K562 (cell line): ENCODE measurements around the gene TIFAB. TPM values are rescaled to one million over a fixed set of nuclear protein-coding genes. Genes with fewer than 3 reads are reported as not detected.
A peak's percentile ranks its signal among the peaks of the same experiment; 100 is the strongest.

Source experiments
- ATAC-seq: fragments of 200-7000 bp; cut with Tn5 transposase; 3 replicates; pipeline ENCODE4 v1.9.1; 2020; ENCODE audit warnings: moderate library complexity
- BruUV-seq: library from RNA; stranded (reverse); fragments of 400-500 nt; replicated peaks from 2 replicates; lab custom pipeline; 2021; lab: Mats Ljungman, UMichigan
- CTCF ChIA-PET: fragments of 300-600 bp; formaldehyde crosslinking; extraction: SDS; loops from one replicate; lab custom pipeline; 2021; ENCODE audit warnings: low intra/inter-chr PET ratio; lab: Yijun Ruan, JAX
- POLR2A ChIA-PET: fragments of 300-600, 350-650 bp; sonication (Branson Sonifier 250); formaldehyde crosslinking; extraction: SDS; loops from one replicate; lab custom pipeline; 2021; ENCODE audit warnings: antibody characterized with exemption, inconsistent platforms; lab: Yijun Ruan, JAX
- DNase-seq, 4 experiments: peaks; one replicate each; pipeline versions ENCODE4 v3.0.0 to v3.0.0-alpha.2; 2011 to 2018; ENCODE audit warnings: low spot score in 3 of 4, mixed read lengths in 3 of 4; ENCODE audit errors: extremely low read depth in 1 of 4
- FAIRE-seq: peaks from 2 replicates; lab custom pipeline; 2011; peaks lifted over from hg19 to GRCh38; lab: Jason Lieb, UNC
- H2AFZ ChIP-seq: 2 replicates; pipeline ENCODE4 v1.6.0; 2011; ENCODE audit warnings: low read depth, low read length, control low read depth, inconsistent platforms
- H3K27ac ChIP-seq: fragments of 200-600 bp; 3 replicates; pipeline ENCODE4 v1.8.0; 2011; ENCODE audit warnings: low read depth, mild to moderate bottlenecking, control low read depth, inconsistent platforms, low read length, moderate library complexity, mixed read lengths; ENCODE audit errors: extremely low read depth
- H3K27me3 ChIP-seq, 2 experiments: fragments of 300-600 bp in 1 of 2; 2 replicates in 1 of 2; 3 replicates in 1 of 2; pipeline versions ENCODE4 v1.6.0 to v1.8.0; 2011; ENCODE audit warnings: inconsistent platforms in 2 of 2, low read length in 2 of 2, mild to moderate bottlenecking in 1 of 2, mixed read lengths in 1 of 2, moderate library complexity in 1 of 2; ENCODE audit not compliant: control insufficient read depth in 2 of 2, insufficient read depth in 2 of 2
- H3K36me3 ChIP-seq: fragments of 300-600 bp; 3 replicates; pipeline ENCODE4 v1.8.0; 2011; ENCODE audit warnings: mild to moderate bottlenecking, low read length, inconsistent platforms; ENCODE audit not compliant: control insufficient read depth, insufficient read depth
- H3K4me1 ChIP-seq, 2 experiments: fragments of 200-600 bp in 1 of 2; replicated peaks in 1 of 2; 2 replicates in 1 of 2; 3 replicates in 1 of 2; pipeline versions ENCODE4 v1.5.1 to v1.8.0; 2011; ENCODE audit warnings: inconsistent platforms in 2 of 2, low read length in 2 of 2, mild to moderate bottlenecking in 1 of 2, mixed read lengths in 1 of 2, moderate library complexity in 1 of 2; ENCODE audit not compliant: control insufficient read depth in 2 of 2, insufficient read depth in 2 of 2
- H3K4me2 ChIP-seq: 2 replicates; pipeline ENCODE4 v1.6.1; 2011; ENCODE audit warnings: low read length, control low read depth, inconsistent platforms, mixed read lengths; ENCODE audit not compliant: insufficient read depth
- H3K4me3 ChIP-seq: fragments of 200-600 bp; sonication (generic), shearing (Covaris generic); 2 replicates; pipeline ENCODE4 v1.5.1; 2016; ENCODE audit warnings: control low read depth, inconsistent platforms
- H3K79me2 ChIP-seq: fragments of 200-600 bp; 3 replicates; pipeline ENCODE4 v1.8.0; 2011; ENCODE audit warnings: low read length, inconsistent platforms; ENCODE audit not compliant: control insufficient read depth, insufficient read depth
- H3K9ac ChIP-seq, 2 experiments: 2 replicates each; pipeline versions ENCODE4 v1.6.0 to v1.6.1; 2011; ENCODE audit warnings: low read depth in 2 of 2, low read length in 2 of 2, control low read depth in 1 of 2, inconsistent platforms in 1 of 2, mild to moderate bottlenecking in 1 of 2, mixed read lengths in 1 of 2; ENCODE audit not compliant: insufficient read depth in 1 of 2
- H3K9me1 ChIP-seq: one replicate; pipeline ENCODE4 v1.6.0; 2011; ENCODE audit warnings: inconsistent platforms, mild to moderate bottlenecking, low read length, moderate library complexity; ENCODE audit not compliant: control insufficient read depth, insufficient read depth
- H3K9me3 ChIP-seq: replicated peaks from 2 replicates; pipeline ENCODE4 v1.5.1; 2011; ENCODE audit warnings: low read depth, low read length, inconsistent platforms; ENCODE audit not compliant: control insufficient read depth, insufficient read depth
- H4K20me1 ChIP-seq: replicated peaks from 2 replicates; pipeline ENCODE4 v1.6.1; 2011; ENCODE audit warnings: low read length, inconsistent platforms, mixed read lengths; ENCODE audit not compliant: control insufficient read depth, insufficient read depth
- THRAP3 ChIP-seq: fragments of 450-650 bp; IDR thresholded peaks from 2 replicates; pipeline ENCODE4 v1.6.1; 2016; ENCODE audit warnings: mild to moderate bottlenecking, inconsistent platforms, borderline replicate concordance
- WGBS: fragments of 100-300 bp; shearing (Covaris generic); methylation state at CpG from one replicate; pipeline ENCODE4 v1.1.6; 2016; ENCODE audit warnings: low coverage, mixed read lengths; ENCODE audit not compliant: insufficient coverage; ENCODE audit errors: missing lambda C conversion rate; 5-methylcytosine and 5-hydroxymethylcytosine counted together
- in situ Hi-C: fragments of 300-500 bp; cut with MboI; formaldehyde crosslinking; loops from 4 replicates; pipeline ENCODE4 v1.15.0; 2018; ENCODE audit warnings: inconsistent platforms, mixed read lengths
- intact Hi-C: fragments of 100-400 bp; cut with micrococcal nuclease; formaldehyde crosslinking; loops from 2 replicates; pipeline ENCODE4 v1.14.2; 2022
- polyA plus RNA-seq, 8 experiments: library from polyadenylated mRNA; depleted of rRNA in 4 of 8; stranded (reverse) in 5 of 8; unstranded in 3 of 8; fragments of >200 nt; fragmentation: Nextera tagmentation in 2 of 8; fragmentation: Illumina TruSeq in 1 of 8; extraction: Ambion mirVana in 2 of 8; extraction: Trizol in 1 of 8; gene quantifications; 2 replicates each; pipeline versions ENCODE4 v1.2.1 to v1.2.3, GENCODE V29; 2011 to 2014; ENCODE audit warnings: inconsistent platforms in 1 of 8, missing spikeins in 1 of 8
- total RNA-seq, 7 experiments: library from RNA; depleted of rRNA in 6 of 7; stranded (reverse); fragments of >200 nt in 6 of 7; fragmentation: Illumina TruSeq in 2 of 7; extraction: Trizol in 2 of 7; gene quantifications; 2 replicates each; pipeline versions ENCODE4 v1.2.1 to v1.2.3, GENCODE V29; 2011 to 2021; ENCODE audit warnings: low replicate concordance in 1 of 7
- TF ChIP-seq, protein P1 (sequence below): sonication (generic); formaldehyde crosslinking; IDR thresholded peaks from 2 replicates; pipeline ENCODE4 v1.9.0; 2022; ENCODE audit warnings: mild to moderate bottlenecking, missing genetic modification reagents
- TF ChIP-seq, protein P2 (sequence below): fragments of 450-650 bp; IDR thresholded peaks from 2 replicates; pipeline ENCODE4 v1.6.1; 2016; ENCODE audit warnings: mild to moderate bottlenecking, moderate library complexity
- TF ChIP-seq, protein P3 (sequence below), 2 experiments: fragments of 450-650 bp; IDR thresholded peaks; 2 replicates each; pipeline ENCODE4 v1.6.1; 2016

Gene TIFAB
- total and polyA plus RNA-seq, 9 of the 15 experiments (the other 6 are each of a cell fraction or from before 2014, with no cell fraction given) = not detected

DNA sequence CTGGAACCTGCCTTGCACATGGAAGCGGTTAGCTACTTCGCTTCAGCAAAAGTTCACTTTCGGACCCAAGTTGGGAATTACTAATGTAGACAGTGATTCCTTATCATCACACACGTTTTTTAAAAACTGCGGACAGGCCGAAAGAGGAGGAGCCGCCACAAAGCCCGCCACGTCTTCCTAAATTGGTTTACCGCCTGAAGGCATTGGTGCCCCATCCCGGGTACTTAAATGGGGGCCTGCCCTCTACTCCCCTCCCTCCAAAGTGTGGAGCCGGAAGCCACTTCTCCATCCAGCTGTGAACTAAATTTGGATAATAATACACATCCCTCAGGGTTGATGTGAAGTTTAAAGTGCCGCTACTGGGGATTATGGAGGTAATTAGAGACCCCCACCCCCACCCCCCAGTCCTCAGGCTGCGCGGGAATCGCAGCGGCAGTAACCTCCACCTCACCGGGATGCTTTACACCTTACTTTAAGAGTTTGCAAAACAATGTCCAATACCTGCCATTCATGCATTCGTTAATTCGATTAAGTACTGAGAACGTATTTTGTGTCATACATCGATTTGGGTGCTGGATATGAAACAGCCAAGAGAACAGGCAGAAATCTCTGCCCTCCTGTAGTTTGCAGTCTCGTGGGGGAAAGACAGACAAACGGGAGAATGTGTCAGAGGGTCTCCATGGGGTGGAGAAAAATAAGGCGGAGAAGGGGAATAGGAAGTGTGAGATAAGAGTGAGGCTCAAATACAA lies 52.2 kb downstream of the TIFAB start:
- in situ Hi-C loops = no loop called here
- peaks cover 47% of the 10 kb centered on the region for H3K79me2 ChIP-seq
- H3K4me2 ChIP-seq = peak overlapping the region; percentile 83
- H3K9me1 ChIP-seq = peaks cover 5% of the 10 kb centered on the region
- peak overlapping the region; percentile 88 for H3K4me3 ChIP-seq
- POLR2A ChIA-PET = interaction anchor here (0.9 to 1.3 kb wide), 4 partner anchors 8 to 36 kb away, joined by 3 to 4 read pairs (median 3); no protein-coding TSS in a partner anchor
- H4K20me1 ChIP-seq = peaks cover 25% of the 10 kb centered on the region
- peak overlapping the region; percentile 96 for H2AFZ ChIP-seq
- no peak for DNase-seq
- H3K9me3 ChIP-seq = no peaks in the 10 kb centered on the region
- BruUV-seq = TSS peak; percentile 82
- peak overlapping the region; percentile 88 to 98 for H3K9ac ChIP-seq
- peak overlapping the region; percentile 89 for H3K27ac ChIP-seq
- no peak for FAIRE-seq
- H3K27me3 ChIP-seq = no peaks in the 10 kb centered on the region
- peaks cover 30 to 39% of the 10 kb centered on the region in 2 experiments for H3K4me1 ChIP-seq
- intact Hi-C loops = no loop called here
- no peak for ATAC-seq
- WGBS = 85% methylated on average over 25 of the region's 25 CpGs
- H3K36me3 ChIP-seq = peaks cover 15% of the 10 kb centered on the region
- CTCF ChIA-PET = no interaction called here
- TF ChIP-seq THRAP3 = 0 out of 2 replicates have a peak, but pooled peaks have one; percentile 42
- TF ChIP-seq, protein P1, sequence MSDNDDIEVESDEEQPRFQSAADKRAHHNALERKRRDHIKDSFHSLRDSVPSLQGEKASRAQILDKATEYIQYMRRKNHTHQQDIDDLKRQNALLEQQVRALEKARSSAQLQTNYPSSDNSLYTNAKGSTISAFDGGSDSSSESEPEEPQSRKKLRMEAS (CRISPR knock-in tag) = no peak; the same call in 1 of the 2 replicates
- TF ChIP-seq, protein P2, sequence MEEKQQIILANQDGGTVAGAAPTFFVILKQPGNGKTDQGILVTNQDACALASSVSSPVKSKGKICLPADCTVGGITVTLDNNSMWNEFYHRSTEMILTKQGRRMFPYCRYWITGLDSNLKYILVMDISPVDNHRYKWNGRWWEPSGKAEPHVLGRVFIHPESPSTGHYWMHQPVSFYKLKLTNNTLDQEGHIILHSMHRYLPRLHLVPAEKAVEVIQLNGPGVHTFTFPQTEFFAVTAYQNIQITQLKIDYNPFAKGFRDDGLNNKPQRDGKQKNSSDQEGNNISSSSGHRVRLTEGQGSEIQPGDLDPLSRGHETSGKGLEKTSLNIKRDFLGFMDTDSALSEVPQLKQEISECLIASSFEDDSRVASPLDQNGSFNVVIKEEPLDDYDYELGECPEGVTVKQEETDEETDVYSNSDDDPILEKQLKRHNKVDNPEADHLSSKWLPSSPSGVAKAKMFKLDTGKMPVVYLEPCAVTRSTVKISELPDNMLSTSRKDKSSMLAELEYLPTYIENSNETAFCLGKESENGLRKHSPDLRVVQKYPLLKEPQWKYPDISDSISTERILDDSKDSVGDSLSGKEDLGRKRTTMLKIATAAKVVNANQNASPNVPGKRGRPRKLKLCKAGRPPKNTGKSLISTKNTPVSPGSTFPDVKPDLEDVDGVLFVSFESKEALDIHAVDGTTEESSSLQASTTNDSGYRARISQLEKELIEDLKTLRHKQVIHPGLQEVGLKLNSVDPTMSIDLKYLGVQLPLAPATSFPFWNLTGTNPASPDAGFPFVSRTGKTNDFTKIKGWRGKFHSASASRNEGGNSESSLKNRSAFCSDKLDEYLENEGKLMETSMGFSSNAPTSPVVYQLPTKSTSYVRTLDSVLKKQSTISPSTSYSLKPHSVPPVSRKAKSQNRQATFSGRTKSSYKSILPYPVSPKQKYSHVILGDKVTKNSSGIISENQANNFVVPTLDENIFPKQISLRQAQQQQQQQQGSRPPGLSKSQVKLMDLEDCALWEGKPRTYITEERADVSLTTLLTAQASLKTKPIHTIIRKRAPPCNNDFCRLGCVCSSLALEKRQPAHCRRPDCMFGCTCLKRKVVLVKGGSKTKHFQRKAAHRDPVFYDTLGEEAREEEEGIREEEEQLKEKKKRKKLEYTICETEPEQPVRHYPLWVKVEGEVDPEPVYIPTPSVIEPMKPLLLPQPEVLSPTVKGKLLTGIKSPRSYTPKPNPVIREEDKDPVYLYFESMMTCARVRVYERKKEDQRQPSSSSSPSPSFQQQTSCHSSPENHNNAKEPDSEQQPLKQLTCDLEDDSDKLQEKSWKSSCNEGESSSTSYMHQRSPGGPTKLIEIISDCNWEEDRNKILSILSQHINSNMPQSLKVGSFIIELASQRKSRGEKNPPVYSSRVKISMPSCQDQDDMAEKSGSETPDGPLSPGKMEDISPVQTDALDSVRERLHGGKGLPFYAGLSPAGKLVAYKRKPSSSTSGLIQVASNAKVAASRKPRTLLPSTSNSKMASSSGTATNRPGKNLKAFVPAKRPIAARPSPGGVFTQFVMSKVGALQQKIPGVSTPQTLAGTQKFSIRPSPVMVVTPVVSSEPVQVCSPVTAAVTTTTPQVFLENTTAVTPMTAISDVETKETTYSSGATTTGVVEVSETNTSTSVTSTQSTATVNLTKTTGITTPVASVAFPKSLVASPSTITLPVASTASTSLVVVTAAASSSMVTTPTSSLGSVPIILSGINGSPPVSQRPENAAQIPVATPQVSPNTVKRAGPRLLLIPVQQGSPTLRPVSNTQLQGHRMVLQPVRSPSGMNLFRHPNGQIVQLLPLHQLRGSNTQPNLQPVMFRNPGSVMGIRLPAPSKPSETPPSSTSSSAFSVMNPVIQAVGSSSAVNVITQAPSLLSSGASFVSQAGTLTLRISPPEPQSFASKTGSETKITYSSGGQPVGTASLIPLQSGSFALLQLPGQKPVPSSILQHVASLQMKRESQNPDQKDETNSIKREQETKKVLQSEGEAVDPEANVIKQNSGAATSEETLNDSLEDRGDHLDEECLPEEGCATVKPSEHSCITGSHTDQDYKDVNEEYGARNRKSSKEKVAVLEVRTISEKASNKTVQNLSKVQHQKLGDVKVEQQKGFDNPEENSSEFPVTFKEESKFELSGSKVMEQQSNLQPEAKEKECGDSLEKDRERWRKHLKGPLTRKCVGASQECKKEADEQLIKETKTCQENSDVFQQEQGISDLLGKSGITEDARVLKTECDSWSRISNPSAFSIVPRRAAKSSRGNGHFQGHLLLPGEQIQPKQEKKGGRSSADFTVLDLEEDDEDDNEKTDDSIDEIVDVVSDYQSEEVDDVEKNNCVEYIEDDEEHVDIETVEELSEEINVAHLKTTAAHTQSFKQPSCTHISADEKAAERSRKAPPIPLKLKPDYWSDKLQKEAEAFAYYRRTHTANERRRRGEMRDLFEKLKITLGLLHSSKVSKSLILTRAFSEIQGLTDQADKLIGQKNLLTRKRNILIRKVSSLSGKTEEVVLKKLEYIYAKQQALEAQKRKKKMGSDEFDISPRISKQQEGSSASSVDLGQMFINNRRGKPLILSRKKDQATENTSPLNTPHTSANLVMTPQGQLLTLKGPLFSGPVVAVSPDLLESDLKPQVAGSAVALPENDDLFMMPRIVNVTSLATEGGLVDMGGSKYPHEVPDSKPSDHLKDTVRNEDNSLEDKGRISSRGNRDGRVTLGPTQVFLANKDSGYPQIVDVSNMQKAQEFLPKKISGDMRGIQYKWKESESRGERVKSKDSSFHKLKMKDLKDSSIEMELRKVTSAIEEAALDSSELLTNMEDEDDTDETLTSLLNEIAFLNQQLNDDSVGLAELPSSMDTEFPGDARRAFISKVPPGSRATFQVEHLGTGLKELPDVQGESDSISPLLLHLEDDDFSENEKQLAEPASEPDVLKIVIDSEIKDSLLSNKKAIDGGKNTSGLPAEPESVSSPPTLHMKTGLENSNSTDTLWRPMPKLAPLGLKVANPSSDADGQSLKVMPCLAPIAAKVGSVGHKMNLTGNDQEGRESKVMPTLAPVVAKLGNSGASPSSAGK = 0 out of 2 replicates have a peak, but pooled peaks have one; percentile 17
- TF ChIP-seq, protein P3, sequence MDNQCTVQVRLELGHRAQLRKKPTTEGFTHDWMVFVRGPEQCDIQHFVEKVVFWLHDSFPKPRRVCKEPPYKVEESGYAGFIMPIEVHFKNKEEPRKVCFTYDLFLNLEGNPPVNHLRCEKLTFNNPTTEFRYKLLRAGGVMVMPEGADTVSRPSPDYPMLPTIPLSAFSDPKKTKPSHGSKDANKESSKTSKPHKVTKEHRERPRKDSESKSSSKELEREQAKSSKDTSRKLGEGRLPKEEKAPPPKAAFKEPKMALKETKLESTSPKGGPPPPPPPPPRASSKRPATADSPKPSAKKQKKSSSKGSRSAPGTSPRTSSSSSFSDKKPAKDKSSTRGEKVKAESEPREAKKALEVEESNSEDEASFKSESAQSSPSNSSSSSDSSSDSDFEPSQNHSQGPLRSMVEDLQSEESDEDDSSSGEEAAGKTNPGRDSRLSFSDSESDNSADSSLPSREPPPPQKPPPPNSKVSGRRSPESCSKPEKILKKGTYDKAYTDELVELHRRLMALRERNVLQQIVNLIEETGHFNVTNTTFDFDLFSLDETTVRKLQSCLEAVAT (IDR thresholded peaks at IDR 0.05) = peak in 1 of 2 experiments; percentile 61; a peak in 1 of 4 replicates
